Measurements from ENCODE around the gene DNAJB13. TPM values are rescaled to one million over a fixed set of nuclear protein-coding genes. Genes with fewer than 3 reads are reported as not detected.
A peak's percentile ranks its signal among the peaks of the same experiment; 100 is the strongest.

Gene DNAJB13
- total RNA-seq, 2 experiments from 2014 or later: 0.47 TPM; not detected in 1

DNA sequence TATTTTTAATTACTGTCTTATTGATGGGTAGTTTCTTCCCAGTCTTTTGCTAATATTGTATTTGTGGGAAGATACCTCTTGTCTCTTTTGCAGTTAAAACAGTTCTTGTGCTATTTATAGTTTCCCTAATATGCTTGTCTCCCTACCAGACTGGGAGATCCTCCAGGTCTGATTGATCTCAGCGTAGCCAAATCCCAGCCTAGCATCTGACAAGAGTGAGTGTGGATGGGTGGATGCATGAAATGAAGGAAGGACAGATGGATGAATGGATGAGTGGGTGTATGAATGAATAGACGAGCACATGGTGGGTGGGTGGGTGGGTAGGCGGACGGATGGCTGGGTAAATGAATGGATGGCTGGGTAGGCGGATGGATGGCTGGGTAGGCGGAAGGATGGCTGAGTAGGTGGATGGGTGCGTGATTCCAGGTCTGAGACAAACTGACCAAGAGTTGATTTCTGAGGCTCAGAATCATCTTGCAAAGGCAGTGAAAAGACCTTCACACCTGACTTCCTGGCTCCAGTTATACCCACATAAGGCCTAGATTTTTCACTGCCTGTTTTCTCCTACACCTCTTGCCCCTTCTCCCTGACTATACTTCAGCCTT lies 11.4 kb downstream of the DNAJB13 start:
- Mint-ChIP-seq H3K27me3 (peaks cover 4% of the 10 kb centered on the region), H3K4me3 (no peak overlapping the region), H3K27ac (no peak overlapping the region), H3K36me3 (no peaks in the 10 kb centered on the region), H3K4me1 (peaks cover 9% of the 10 kb centered on the region), H3K9me3 (no peaks in the 10 kb centered on the region)
- POLR2A ChIA-PET: no interaction called here
- DNase-seq: no peak
- no peak for ATAC-seq (ENCODE audit: low read depth)

DNA sequence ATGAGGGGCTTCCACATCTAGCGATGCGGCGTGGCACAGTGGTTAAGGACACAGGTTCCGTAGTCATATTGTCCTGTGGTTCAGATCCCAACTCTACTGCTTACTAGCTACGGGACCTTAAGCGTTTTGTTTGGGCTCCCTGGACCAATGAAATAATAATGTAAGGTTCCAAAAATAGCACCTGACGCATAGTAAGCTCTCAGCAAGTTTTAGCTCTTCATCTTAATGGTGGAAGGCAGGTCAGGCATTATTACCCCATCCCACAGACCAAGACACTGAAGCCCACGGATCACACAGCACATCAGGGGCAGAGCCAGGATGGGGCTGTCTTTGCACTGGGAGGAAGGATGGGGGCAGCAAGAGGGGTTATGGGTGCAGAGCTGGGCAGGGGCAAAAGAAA lies 13.0 kb downstream of the DNAJB13 start:
- Mint-ChIP-seq H3K4me3 (no peak overlapping the region), H3K4me1 (peaks cover 15% of the 10 kb centered on the region), H3K9me3 (no peaks in the 10 kb centered on the region), H3K27me3 (no peaks in the 10 kb centered on the region), H3K36me3 (no peaks in the 10 kb centered on the region), H3K27ac (no peak overlapping the region)
- DNase-seq (no peak), ATAC-seq (ENCODE audit: low read depth) (no peak)
- POLR2A ChIA-PET: interaction anchor here (0.5 to 2.9 kb wide), 5 partner anchors 10 to 207 kb away, joined by 3 to 21 read pairs (median 5); partner anchors contain the start of genes C2CD3, PPME1 and UCP2

DNA sequence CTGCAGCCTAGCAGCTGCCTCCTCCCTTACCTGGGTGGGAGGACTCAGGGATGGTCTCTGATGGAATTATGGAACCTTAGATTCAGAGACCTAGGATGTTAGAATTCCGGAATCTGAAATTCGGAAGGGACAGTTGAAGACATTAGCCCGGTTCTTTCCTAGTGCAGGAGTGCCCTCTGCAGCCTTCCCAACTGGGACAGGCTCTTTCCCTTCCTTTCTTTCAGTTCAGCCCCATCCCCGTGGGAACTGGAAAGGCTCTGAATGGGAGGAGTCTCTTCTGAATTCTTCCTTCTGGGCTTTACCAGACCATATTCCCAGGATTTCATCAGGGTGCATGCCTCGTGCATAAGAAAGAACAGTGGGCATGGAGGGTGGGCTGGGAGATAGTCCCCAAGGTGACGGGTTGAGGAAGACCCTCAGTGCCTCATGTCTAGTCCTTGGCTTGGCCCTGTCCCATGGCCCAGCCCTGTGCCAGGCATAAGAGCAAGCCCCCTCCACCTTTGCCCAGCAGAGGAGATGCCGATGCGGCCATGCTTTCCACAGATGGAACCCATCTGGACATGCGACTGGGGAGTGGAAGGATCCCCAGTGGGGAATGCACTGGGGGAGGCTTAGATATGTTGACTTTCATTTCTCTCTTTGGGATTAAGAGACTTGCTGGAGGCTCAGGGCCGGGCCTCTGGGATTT lies 14.4 kb downstream of the DNAJB13 start:
- ATAC-seq (ENCODE audit: low read depth) (no peak), DNase-seq (no peak)
- POLR2A ChIA-PET: interaction anchor here (1.4 to 2.9 kb wide), 3 partner anchors 16 to 206 kb away, joined by 4 to 21 read pairs (median 5); partner anchors contain the start of genes C2CD3, PPME1 and UCP2
- no peak overlapping the region for H3K27ac Mint-ChIP-seq
- H3K4me1 Mint-ChIP-seq: peaks cover 29% of the 10 kb centered on the region
- H3K9me3 Mint-ChIP-seq: no peaks in the 10 kb centered on the region
- peak overlapping the region; percentile 23 for H3K4me3 Mint-ChIP-seq
- no peaks in the 10 kb centered on the region for H3K36me3 Mint-ChIP-seq
- H3K27me3 Mint-ChIP-seq: no peaks in the 10 kb centered on the region

DNA sequence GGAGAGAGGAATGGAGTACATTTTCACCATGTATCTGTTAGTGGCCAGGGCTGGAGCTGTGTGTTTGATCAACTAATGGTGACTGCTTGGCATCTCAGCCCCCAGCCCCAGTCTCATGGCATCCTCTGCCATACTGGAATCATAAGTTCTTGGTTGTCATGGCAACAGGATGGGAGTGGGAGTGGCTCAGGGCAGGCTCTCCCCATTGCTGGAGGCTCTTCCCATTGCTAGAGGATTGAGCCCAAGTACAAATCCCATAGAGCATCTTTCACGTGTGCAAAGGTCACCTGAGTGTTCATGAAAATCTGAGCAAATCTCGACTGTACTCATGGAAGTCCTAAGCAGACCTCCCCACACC lies 14.9 kb downstream of the DNAJB13 start:
- no peak overlapping the region for H3K4me3 Mint-ChIP-seq
- no peaks in the 10 kb centered on the region for H3K27me3 Mint-ChIP-seq
- no peak overlapping the region for H3K27ac Mint-ChIP-seq
- no peaks in the 10 kb centered on the region for H3K9me3 Mint-ChIP-seq
- ATAC-seq (ENCODE audit: low read depth) (no peak), DNase-seq (no peak)
- POLR2A ChIA-PET: interaction anchor here (1.1 to 2.9 kb wide), 3 partner anchors 14 to 30 kb away, joined by 4 to 21 read pairs (median 5); partner anchors contain the start of gene UCP2
- H3K4me1 Mint-ChIP-seq: peaks cover 31% of the 10 kb centered on the region
- no peaks in the 10 kb centered on the region for H3K36me3 Mint-ChIP-seq

DNA sequence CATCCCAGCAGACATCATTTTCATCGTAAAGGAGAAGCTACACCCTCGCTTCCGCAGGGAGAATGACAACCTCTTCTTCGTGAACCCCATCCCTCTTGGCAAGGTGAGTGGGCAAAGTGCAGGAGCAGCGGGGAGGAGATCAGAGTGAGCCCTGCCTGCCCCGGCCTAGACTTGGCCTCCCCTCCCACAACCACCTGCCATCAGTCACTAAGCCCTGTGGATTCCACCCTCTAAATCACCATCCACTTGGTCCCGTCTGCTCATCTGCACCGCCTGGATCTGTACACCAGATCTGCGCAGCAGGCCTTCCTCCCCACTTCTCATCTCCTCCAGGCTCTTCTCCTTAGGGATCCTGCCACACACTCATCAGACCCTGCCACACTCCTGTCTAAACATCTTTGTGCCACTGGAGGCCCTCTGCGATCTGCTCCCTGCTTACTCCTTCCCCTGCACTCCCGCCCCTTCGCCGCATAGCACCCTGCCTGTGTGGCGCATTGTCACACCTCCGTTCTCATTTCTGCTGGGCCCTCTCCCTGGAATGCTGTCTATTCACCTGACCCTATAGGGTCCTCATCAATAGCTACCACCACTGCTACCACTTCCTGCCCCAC lies 17.6 kb downstream of the DNAJB13 start:
- peak overlapping the region; percentile 62 for H3K27ac Mint-ChIP-seq

DNA sequence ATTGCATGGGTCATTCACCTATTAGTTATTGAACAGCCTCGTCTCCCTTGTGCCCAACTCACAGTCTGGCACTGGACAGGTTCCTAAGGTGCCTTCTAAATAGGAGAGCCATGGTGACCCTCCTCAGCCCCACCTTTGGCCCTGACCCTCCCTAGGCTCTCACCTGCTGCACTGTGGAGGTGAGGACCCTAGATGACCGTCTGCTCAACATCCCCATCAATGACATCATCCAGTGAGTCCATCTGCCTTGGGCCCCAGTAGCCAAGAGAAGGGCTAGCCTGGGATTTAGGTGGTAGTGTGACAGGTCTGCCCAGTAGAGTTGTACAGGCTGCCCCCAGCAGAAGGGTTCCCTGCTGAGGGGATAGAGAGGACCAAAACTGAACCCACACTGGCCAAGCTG lies 18.3 kb downstream of the DNAJB13 start:
- peak overlapping the region; percentile 62 for H3K27ac Mint-ChIP-seq
- H3K4me3 Mint-ChIP-seq: no peak overlapping the region
- H3K9me3 Mint-ChIP-seq: no peaks in the 10 kb centered on the region
- no peaks in the 10 kb centered on the region for H3K27me3 Mint-ChIP-seq
- ATAC-seq (ENCODE audit: low read depth): no peak
- peaks cover 39% of the 10 kb centered on the region for H3K4me1 Mint-ChIP-seq
- H3K36me3 Mint-ChIP-seq: peaks cover 3% of the 10 kb centered on the region
- POLR2A ChIA-PET: interaction anchor here (0.6 to 7.7 kb wide), 5 partner anchors 13 to 154 kb away, joined by 3 to 196 read pairs (median 4); partner anchors contain the start of gene UCP2
- no peak for DNase-seq

More for the DNA sequence above, 17.6 kb downstream of the DNAJB13 start:
- Mint-ChIP-seq H3K9me3 (no peaks in the 10 kb centered on the region), H3K36me3 (peaks cover 2% of the 10 kb centered on the region), H3K4me3 (no peak overlapping the region), H3K4me1 (peaks cover 37% of the 10 kb centered on the region), H3K27me3 (no peaks in the 10 kb centered on the region)
- POLR2A ChIA-PET: interaction anchor here (1.1 to 7.7 kb wide), 4 partner anchors 14 to 36 kb away, joined by 3 to 196 read pairs (median 8); partner anchors contain the start of gene UCP2
- DNase-seq (no peak), ATAC-seq (ENCODE audit: low read depth) (no peak)

DNA sequence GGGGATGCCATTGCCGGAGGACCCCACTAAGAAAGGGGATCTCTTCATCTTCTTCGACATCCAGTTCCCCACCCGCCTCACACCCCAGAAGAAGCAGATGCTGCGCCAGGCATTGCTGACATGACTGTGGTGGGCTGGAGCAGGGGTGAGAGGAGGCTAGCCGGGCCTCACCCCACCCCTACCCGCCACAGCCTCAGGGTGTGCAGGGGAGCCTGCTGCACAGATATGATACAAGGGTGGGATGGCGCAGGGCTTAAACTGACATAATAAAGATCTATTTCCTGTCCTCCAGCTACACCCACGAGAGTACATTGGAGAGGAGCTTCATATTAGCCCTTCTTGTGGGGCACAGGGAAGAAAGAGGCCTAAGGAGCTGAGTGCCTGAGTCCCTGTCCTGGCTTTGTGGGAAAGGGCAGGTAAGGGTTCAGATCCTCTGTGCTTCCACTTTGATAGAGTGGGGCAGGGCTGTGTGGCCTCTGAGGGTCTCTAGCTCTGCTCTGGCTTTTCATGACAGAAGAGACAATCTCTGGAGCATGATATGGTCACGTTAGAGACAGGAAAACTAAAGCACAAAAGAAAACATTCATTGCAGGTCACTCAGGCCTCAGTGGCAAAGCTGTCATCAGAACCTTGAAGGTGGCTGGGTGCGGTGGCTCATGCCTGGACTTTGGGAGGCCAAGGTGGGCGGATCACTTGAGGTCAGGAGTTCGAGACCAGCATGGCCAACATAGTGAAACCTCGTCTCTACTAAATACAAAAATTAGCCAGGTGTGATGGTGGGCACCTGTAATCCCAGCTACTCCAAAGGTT lies 19.4 kb downstream of the DNAJB13 start:
- Mint-ChIP-seq H3K27ac (peak overlapping the region; percentile 81), H3K4me1 (peaks cover 42% of the 10 kb centered on the region), H3K9me3 (no peaks in the 10 kb centered on the region), H3K36me3 (peaks cover 13% of the 10 kb centered on the region), H3K27me3 (no peaks in the 10 kb centered on the region), H3K4me3 (no peak overlapping the region)
- peak; percentile 37 for ATAC-seq (ENCODE audit: low read depth)
- peak; percentile 46 for DNase-seq
- POLR2A ChIA-PET: interaction anchor here (0.9 to 7.7 kb wide), 7 partner anchors 12 to 201 kb away, joined by 3 to 196 read pairs (median 5); partner anchors contain the start of genes C2CD3, PPME1 and UCP2

DNA sequence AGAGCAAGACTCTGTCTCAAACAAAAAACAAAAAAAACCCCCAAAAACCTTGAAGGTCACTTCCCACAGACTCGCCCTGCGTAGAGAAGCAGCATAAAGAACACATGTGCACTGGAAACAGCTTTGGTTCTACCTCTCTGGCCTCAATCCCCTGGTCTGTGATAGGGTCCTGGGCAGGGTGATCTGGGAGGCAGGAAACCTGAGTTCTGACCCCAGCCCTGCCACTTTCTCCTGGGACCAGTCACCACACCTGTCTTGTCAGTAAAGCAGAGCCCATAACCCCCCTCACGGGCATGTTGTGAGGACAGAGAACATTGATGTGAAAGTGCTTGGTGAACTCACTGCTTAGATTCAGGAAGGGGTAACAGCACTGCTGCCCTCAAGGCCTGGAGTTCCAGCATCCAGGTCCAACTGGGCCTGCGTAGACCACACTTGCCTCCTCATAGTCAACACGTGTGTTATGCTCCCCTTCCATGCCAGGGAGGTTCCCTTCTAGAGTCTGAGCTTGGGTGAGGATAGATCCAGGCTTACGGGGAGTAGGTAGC lies 20.4 kb downstream of the DNAJB13 start:
- no peaks in the 10 kb centered on the region for H3K9me3 Mint-ChIP-seq
- POLR2A ChIA-PET: interaction anchor here (0.6 to 7.7 kb wide), 12 partner anchors 11 to 213 kb away, joined by 3 to 196 read pairs (median 8); partner anchors contain the start of genes C2CD3, PPME1 and UCP2
- H3K4me1 Mint-ChIP-seq: peaks cover 46% of the 10 kb centered on the region
- H3K4me3 Mint-ChIP-seq: no peak overlapping the region
- no peaks in the 10 kb centered on the region for H3K27me3 Mint-ChIP-seq
- DNase-seq: no peak
- peaks cover 21% of the 10 kb centered on the region for H3K36me3 Mint-ChIP-seq
- ATAC-seq (ENCODE audit: low read depth): no peak
- peak overlapping the region; percentile 51 for H3K27ac Mint-ChIP-seq

DNA sequence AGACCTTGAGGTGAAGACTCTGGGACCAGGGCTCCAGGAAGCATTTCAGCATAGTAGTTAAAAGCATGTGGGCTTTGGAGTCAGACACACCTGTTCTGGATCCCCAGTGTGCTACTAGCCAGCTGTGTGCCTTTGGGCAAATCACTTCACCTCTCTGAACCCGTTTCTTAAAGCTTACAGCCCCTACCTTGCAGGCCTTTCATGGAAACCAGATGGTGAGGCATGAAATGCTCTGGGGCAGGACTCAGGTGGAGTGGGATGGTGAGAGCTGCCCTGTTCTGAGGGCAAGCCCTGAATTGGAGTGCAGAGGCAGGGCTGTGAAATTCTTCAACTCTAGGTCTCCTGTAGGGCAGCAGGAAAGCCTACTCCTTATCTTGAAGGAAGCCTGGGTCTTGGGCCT lies 21.4 kb downstream of the DNAJB13 start:
- no peak overlapping the region for H3K4me3 Mint-ChIP-seq

DNA sequence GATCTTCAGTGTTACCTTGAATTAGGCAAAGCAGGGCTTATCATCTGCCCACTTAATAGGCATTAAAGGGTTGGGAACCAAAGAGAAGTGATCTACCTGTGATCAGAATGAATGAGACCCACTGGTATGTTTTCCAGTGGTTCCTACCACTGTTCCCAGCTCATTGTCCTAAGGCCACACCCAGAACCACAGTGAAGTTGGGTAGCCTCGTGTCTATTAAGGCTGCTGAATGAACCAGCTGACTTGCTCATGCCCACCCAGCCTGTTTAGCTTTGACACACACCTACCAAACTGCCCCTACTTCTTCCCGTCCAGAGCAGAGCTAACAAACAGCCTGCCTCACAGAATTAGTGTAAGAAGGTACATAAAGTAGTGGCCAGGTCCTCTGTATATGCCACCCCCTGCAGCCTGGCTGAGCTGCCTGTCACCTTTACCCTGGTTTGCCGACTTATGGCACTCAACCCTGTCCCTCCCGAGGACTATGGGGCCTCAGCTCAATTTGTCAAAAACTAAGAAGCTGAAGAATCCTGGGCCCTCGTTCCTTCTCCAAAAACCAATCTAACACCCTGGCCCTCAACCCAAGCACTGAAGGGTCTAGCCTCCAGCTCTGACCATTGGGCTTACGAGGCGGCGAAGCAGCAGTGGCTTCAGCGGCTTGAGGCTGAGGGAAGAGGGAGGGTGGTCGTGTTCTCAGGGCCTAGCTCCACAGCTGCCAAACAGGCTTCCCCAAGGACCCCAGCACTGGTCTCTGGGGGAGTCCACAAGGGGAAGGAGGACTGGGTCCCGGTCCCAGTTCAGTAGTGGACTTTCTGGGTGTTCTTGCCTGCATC lies 22.0 kb downstream of the DNAJB13 start:
- Mint-ChIP-seq H3K4me1 (peaks cover 53% of the 10 kb centered on the region), H3K9me3 (no peaks in the 10 kb centered on the region), H3K27me3 (no peaks in the 10 kb centered on the region), H3K4me3 (no peak overlapping the region), H3K36me3 (peaks cover 34% of the 10 kb centered on the region), H3K27ac (peak overlapping the region; percentile 89)
- POLR2A ChIA-PET: interaction anchor here (1.1 to 7.7 kb wide), 9 partner anchors 9 to 198 kb away, joined by 3 to 196 read pairs (median 11); partner anchors contain the start of genes C2CD3, PPME1 and UCP2
- DNase-seq: no peak
- no peak for ATAC-seq (ENCODE audit: low read depth)

More for the DNA sequence above, 21.4 kb downstream of the DNAJB13 start:
- ATAC-seq (ENCODE audit: low read depth) (no peak), DNase-seq (no peak)
- H3K4me1 Mint-ChIP-seq: peaks cover 49% of the 10 kb centered on the region
- POLR2A ChIA-PET: interaction anchor here (0.9 to 7.7 kb wide), 9 partner anchors 10 to 212 kb away, joined by 3 to 196 read pairs (median 11); partner anchors contain the start of genes C2CD3, PPME1 and UCP2
- no peaks in the 10 kb centered on the region for H3K9me3 Mint-ChIP-seq
- peaks cover 28% of the 10 kb centered on the region for H3K36me3 Mint-ChIP-seq
- H3K27ac Mint-ChIP-seq: peak overlapping the region; percentile 40
- no peaks in the 10 kb centered on the region for H3K27me3 Mint-ChIP-seq

DNA sequence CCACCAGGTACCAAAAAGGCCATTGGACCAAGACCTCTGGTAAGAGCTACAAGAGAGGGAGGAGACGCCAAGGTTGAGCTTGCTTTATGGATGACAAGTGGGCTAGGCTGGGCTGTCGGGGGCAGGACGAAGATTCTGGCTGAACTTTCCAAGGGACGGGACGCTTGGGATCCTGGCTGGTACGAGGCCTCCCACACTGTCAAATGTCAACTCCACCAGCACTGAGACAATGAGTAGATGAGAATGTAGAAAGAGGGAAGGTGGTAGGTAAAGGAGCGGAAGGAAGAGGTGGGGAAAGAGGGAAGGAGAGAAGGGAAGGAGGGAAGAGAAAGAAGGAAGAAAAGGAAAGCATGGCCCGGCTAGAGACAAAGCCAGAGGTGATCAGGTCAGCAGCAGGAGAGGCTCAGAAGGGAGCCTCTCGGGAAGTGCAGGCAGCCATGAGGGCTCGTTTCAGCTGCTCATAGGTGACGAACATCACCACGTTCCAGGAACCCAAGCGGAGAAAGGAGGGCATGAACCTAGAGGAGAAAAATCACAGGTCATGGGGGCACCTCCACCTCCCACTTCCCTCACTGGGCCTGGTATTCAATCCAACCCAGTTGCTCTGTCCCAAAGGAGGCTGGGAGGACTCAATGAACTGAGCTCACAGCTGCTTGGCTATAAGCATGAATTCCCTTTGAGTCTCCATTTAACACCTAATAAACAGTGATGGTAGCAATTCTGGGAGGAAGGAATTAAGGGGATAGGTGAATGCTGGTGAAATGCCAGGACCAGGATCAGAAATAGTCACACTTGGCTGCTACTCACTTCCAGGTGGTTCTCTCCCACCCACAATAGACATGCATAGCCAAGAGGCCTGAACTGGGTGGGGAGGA lies 24.0 kb downstream of the DNAJB13 start:
- DNase-seq (no peak), ATAC-seq (ENCODE audit: low read depth) (peak; percentile 1)
- Mint-ChIP-seq H3K36me3 (peaks cover 47% of the 10 kb centered on the region), H3K27ac (peak overlapping the region; percentile 89), H3K27me3 (no peaks in the 10 kb centered on the region), H3K4me3 (peak overlapping the region; percentile 63), H3K9me3 (no peaks in the 10 kb centered on the region), H3K4me1 (peaks cover 46% of the 10 kb centered on the region)
- POLR2A ChIA-PET: interaction anchor here (0.8 to 7.7 kb wide), 6 partner anchors 7 to 196 kb away, joined by 3 to 196 read pairs (median 14); partner anchors contain the start of genes C2CD3, PPME1 and UCP2

All from activated naive CD8-positive, alpha-beta T cell treated with anti-CD3 and anti-CD28 coated beads, Interleukin-2, amount 10 ng/mL, durations not matched to agents 7 days and 5 days (primary cell).